Keratinocyte (primary cell): Measurements from ENCODE around the gene CAMK2G.

Experiments used
- EZH2 ChIP-seq: IDR thresholded peaks from one replicate; pipeline ENCODE4 v1.6.1; 2012; ENCODE audit warnings: inconsistent platforms, mild to moderate bottlenecking, low read length, moderate library complexity
- TF ChIP-seq, protein P1 (sequence below), 3 experiments: IDR thresholded peaks in 1 of 3; conservative IDR thresholded peaks in 1 of 3; optimal IDR thresholded peaks in 1 of 3; 2 replicates in 2 of 3; 3 replicates in 1 of 3; pipeline versions ENCODE3 to v1.5.1; 2011; ENCODE audit warnings: low read length in 3 of 3, mild to moderate bottlenecking in 3 of 3, moderate library complexity in 2 of 3, control low read depth in 1 of 3, inconsistent platforms in 1 of 3; ENCODE audit not compliant: insufficient read depth in 2 of 3; ENCODE audit errors: extremely low read depth in 1 of 3

DNA sequence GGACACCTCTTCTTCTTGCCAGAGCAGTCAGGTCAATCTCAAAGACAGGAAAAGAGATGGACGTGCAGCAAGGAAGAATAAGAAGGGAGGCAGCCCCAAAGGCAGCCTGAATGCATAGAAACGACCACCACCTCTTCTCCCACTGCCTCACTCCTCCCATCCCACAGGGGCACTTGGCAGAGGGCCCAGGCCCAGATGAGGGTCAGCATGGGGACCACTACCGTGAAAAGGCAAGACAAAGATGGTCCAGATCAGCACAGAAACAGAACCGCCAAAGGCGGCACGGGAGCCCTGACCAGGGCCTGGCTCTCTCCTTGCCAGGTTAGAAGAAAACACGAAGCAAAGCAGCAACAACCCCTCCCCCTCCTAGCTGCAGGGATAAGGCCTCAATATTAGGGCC, 61.0 kb downstream of the CAMK2G start:
- TF ChIP-seq, protein P1, sequence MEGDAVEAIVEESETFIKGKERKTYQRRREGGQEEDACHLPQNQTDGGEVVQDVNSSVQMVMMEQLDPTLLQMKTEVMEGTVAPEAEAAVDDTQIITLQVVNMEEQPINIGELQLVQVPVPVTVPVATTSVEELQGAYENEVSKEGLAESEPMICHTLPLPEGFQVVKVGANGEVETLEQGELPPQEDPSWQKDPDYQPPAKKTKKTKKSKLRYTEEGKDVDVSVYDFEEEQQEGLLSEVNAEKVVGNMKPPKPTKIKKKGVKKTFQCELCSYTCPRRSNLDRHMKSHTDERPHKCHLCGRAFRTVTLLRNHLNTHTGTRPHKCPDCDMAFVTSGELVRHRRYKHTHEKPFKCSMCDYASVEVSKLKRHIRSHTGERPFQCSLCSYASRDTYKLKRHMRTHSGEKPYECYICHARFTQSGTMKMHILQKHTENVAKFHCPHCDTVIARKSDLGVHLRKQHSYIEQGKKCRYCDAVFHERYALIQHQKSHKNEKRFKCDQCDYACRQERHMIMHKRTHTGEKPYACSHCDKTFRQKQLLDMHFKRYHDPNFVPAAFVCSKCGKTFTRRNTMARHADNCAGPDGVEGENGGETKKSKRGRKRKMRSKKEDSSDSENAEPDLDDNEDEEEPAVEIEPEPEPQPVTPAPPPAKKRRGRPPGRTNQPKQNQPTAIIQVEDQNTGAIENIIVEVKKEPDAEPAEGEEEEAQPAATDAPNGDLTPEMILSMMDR (optimal IDR thresholded peaks at IDR 0.05 in 1 of 3, IDR thresholded peaks at IDR 0.05 in 1 of 3, conservative IDR thresholded peaks at IDR 0.05 in 1 of 3; ENCODE audit: extremely low read depth in 1 of 3, insufficient read depth in 2 of 3, low read length in 3 of 3) = no peak
- no peak for TF ChIP-seq EZH2
